Astrocyte (in vitro differentiated cells and primary cell): ENCODE results near the gene CYP4A11. TPM values are rescaled to one million over a fixed set of nuclear protein-coding genes. Genes with fewer than 3 reads are reported as not detected.

ENCODE experiments used
- DNase-seq: peaks from one replicate; pipeline ENCODE4 v3.0.0-alpha.2; 2010; ENCODE audit warnings: low read depth
- FAIRE-seq: peaks from 2 replicates; lab custom pipeline; 2011; peaks lifted over from hg19 to GRCh38; lab: Jason Lieb, UNC
- H2AFZ ChIP-seq: 2 replicates; pipeline ENCODE4 v1.6.0; 2012; ENCODE audit warnings: low read depth, low read length, inconsistent platforms
- H3K27ac ChIP-seq: 2 replicates; pipeline ENCODE4 v1.5.1; 2011; ENCODE audit warnings: low read depth, low read length, inconsistent platforms
- H3K27me3 ChIP-seq: 2 replicates; pipeline ENCODE4 v1.6.0; 2011; ENCODE audit warnings: low read length, inconsistent platforms; ENCODE audit not compliant: insufficient read depth
- H3K36me3 ChIP-seq: 2 replicates; pipeline ENCODE4 v1.5.1; 2011; ENCODE audit warnings: low read length, inconsistent platforms; ENCODE audit not compliant: insufficient read depth
- H3K4me1 ChIP-seq: 2 replicates; pipeline ENCODE4 v1.5.1; 2011; ENCODE audit warnings: low read length, inconsistent platforms; ENCODE audit not compliant: insufficient read depth
- H3K4me2 ChIP-seq: 2 replicates; pipeline ENCODE4 v1.6.0; 2012; ENCODE audit warnings: low read length, inconsistent platforms
- H3K4me3 ChIP-seq: 2 replicates; pipeline ENCODE4 v1.5.1; 2011; ENCODE audit warnings: low read depth, mild to moderate bottlenecking, low read length, inconsistent platforms; ENCODE audit not compliant: insufficient read depth
- H3K79me2 ChIP-seq: 2 replicates; pipeline ENCODE4 v1.6.0; 2012; ENCODE audit warnings: mild to moderate bottlenecking, low read length, inconsistent platforms; ENCODE audit not compliant: insufficient read depth
- H3K9ac ChIP-seq: 2 replicates; pipeline ENCODE4 v1.6.0; 2012; ENCODE audit warnings: mild to moderate bottlenecking, low read length, inconsistent platforms
- H3K9me3 ChIP-seq: 2 replicates; pipeline ENCODE4 v1.5.1; 2012; ENCODE audit warnings: low read depth, mild to moderate bottlenecking, low read length, inconsistent platforms; ENCODE audit not compliant: insufficient read depth
- H4K20me1 ChIP-seq: 2 replicates; pipeline ENCODE4 v1.6.0; 2012; ENCODE audit warnings: low read length, inconsistent platforms; ENCODE audit not compliant: insufficient read depth
- H3K27ac Mint-ChIP-seq: one replicate; pipeline ENCODE4 v1.8.0; 2021; ENCODE audit warnings: mild to moderate bottlenecking, mixed read lengths; ENCODE audit not compliant: unreplicated experiment
- H3K27me3 Mint-ChIP-seq: one replicate; pipeline ENCODE4 v1.8.0; 2021; ENCODE audit warnings: low read depth, mixed read lengths; ENCODE audit not compliant: unreplicated experiment
- H3K36me3 Mint-ChIP-seq: one replicate; pipeline ENCODE4 v1.8.0; 2021; ENCODE audit warnings: low read depth, mixed read lengths; ENCODE audit not compliant: unreplicated experiment
- H3K4me1 Mint-ChIP-seq: one replicate; pipeline ENCODE4 v1.8.0; 2021; ENCODE audit warnings: low read depth, mixed read lengths; ENCODE audit not compliant: unreplicated experiment
- H3K4me3 Mint-ChIP-seq: one replicate; pipeline ENCODE4 v1.8.0; 2021; ENCODE audit warnings: mild to moderate bottlenecking, moderate library complexity, mixed read lengths; ENCODE audit not compliant: unreplicated experiment
- H3K9me3 Mint-ChIP-seq: one replicate; pipeline ENCODE4 v1.8.0; 2021; ENCODE audit warnings: mild to moderate bottlenecking, mixed read lengths; ENCODE audit not compliant: unreplicated experiment
- CTCF ChIP-seq: IDR thresholded peaks from 2 replicates; pipeline ENCODE4 v1.5.1; 2011; ENCODE audit warnings: low read depth, mild to moderate bottlenecking, inconsistent platforms, low read length, moderate library complexity; ENCODE audit not compliant: insufficient read depth
- EZH2 ChIP-seq: IDR thresholded peaks from 2 replicates; pipeline ENCODE4 v1.6.1; 2012; ENCODE audit warnings: mild to moderate bottlenecking, low read length, inconsistent platforms; ENCODE audit not compliant: insufficient read depth
- total RNA-seq: library from RNA; stranded (reverse); gene quantifications from 2 replicates; pipeline ENCODE4 v1.2.1, GENCODE V29; 2021

CYP4A11 gene
- total RNA-seq, 1 donor from 2014 or later, result not detected

- no peaks in the 10 kb centered on the region for H4K20me1 ChIP-seq
- no peak overlapping the region for H3K4me3 Mint-ChIP-seq
- TF ChIP-seq CTCF (no peak), EZH2 (no peak)
- no peak overlapping the region for H2AFZ ChIP-seq
- H3K4me3 ChIP-seq, result no peak overlapping the region
- H3K36me3 ChIP-seq, result no peaks in the 10 kb centered on the region
- no peak overlapping the region for H3K27ac Mint-ChIP-seq
- no peaks in the 10 kb centered on the region for H3K27me3 ChIP-seq
- FAIRE-seq (no peak), DNase-seq (no peak)
- no peaks in the 10 kb centered on the region for H3K36me3 Mint-ChIP-seq
- no peaks in the 10 kb centered on the region for H3K4me1 ChIP-seq
- no peaks in the 10 kb centered on the region for H3K79me2 ChIP-seq
- no peak overlapping the region for H3K27ac ChIP-seq
- H3K4me2 ChIP-seq, result no peak overlapping the region
- no peaks in the 10 kb centered on the region for H3K9me3 ChIP-seq
- no peaks in the 10 kb centered on the region for H3K4me1 Mint-ChIP-seq
- H3K9ac ChIP-seq, result no peak overlapping the region
- H3K9me3 Mint-ChIP-seq, result peaks cover 9% of the 10 kb centered on the region
- peaks cover 20% of the 10 kb centered on the region for H3K27me3 Mint-ChIP-seq
Observed at GRCh38 chr1:46940307-46940706, 969 bp downstream of the CYP4A11 start.

- Histone ChIP-seq H3K4me3 (no peak overlapping the region), H3K9ac (no peak overlapping the region), H2AFZ (no peak overlapping the region), H3K36me3 (no peaks in the 10 kb centered on the region), H3K9me3 (no peaks in the 10 kb centered on the region), H3K4me1 (no peaks in the 10 kb centered on the region), H3K4me2 (no peak overlapping the region), H3K27me3 (no peaks in the 10 kb centered on the region), H3K27ac (no peak overlapping the region), H3K79me2 (no peaks in the 10 kb centered on the region), H4K20me1 (no peaks in the 10 kb centered on the region)
- no peaks in the 10 kb centered on the region for H3K36me3 Mint-ChIP-seq
- H3K27me3 Mint-ChIP-seq, result peaks cover 35% of the 10 kb centered on the region
- no peak for DNase-seq
- H3K27ac Mint-ChIP-seq, result no peak overlapping the region
- H3K4me3 Mint-ChIP-seq, result no peak overlapping the region
- no peaks in the 10 kb centered on the region for H3K4me1 Mint-ChIP-seq
- peaks cover 5% of the 10 kb centered on the region for H3K9me3 Mint-ChIP-seq
- TF ChIP-seq CTCF (no peak), EZH2 (no peak)
- FAIRE-seq, result no peak
Observed at GRCh38 chr1:46937270-46937669, 4.0 kb downstream of the CYP4A11 start.

GRCh38 chr1:46936788-46937187 is 4.5 kb downstream of the CYP4A11 start:
- H3K4me2 ChIP-seq, result no peak overlapping the region
- H3K4me3 Mint-ChIP-seq, result no peak overlapping the region
- H3K9me3 ChIP-seq, result no peaks in the 10 kb centered on the region
- no peak overlapping the region for H3K4me3 ChIP-seq
- no peak overlapping the region for H3K27ac ChIP-seq
- no peaks in the 10 kb centered on the region for H3K79me2 ChIP-seq
- H4K20me1 ChIP-seq, result no peaks in the 10 kb centered on the region
- no peaks in the 10 kb centered on the region for H3K27me3 ChIP-seq
- no peaks in the 10 kb centered on the region for H3K36me3 ChIP-seq
- no peak overlapping the region for H3K27ac Mint-ChIP-seq
- TF ChIP-seq CTCF (no peak), EZH2 (no peak)
- no peaks in the 10 kb centered on the region for H3K36me3 Mint-ChIP-seq
- H3K9me3 Mint-ChIP-seq, result peaks cover 5% of the 10 kb centered on the region
- peaks cover 35% of the 10 kb centered on the region for H3K27me3 Mint-ChIP-seq
- no peaks in the 10 kb centered on the region for H3K4me1 ChIP-seq
- H3K4me1 Mint-ChIP-seq, result no peaks in the 10 kb centered on the region
- H3K9ac ChIP-seq, result no peak overlapping the region
- DNase-seq (no peak), FAIRE-seq (no peak)
- H2AFZ ChIP-seq, result no peak overlapping the region
